OCI-LY3 (cell line): ENCODE results near the gene SULT1C2.
A peak's percentile ranks its signal among the peaks of the same experiment; 100 is the strongest.

Experiments used
- H2AFZ ChIP-seq: fragments of 200-600, 300-600 bp; shearing (Covaris generic); 2 replicates; pipeline ENCODE4 v1.6.0; 2014; ENCODE audit warnings: antibody characterized with exemption, low read depth, low read length
- H3K27ac ChIP-seq: fragments of 200-600, 300-600 bp; sonication (generic); 2 replicates; pipeline ENCODE4 v1.5.1; 2014; ENCODE audit warnings: mild to moderate bottlenecking, low read length, moderate library complexity, mixed read lengths
- H3K27me3 ChIP-seq: fragments of 200-600, 300-600 bp; sonication (generic); 2 replicates; pipeline ENCODE4 v1.6.1; 2014; ENCODE audit warnings: low read depth, low read length, mixed read lengths
- H3K36me3 ChIP-seq: fragments of 200-600, 300-600 bp; sonication (generic); replicated peaks from 2 replicates; pipeline ENCODE3; 2014; ENCODE audit warnings: low read depth, low read length, mixed read lengths
- H3K4me1 ChIP-seq: fragments of 300-600, 200-600 bp; sonication (generic); 2 replicates; pipeline ENCODE4 v1.6.1; 2014; ENCODE audit warnings: low read length, mixed read lengths
- H3K4me2 ChIP-seq: fragments of 200-600, 300-600 bp; sonication (generic); 2 replicates; pipeline ENCODE4 v1.6.1; 2014; ENCODE audit warnings: low read length, mixed read lengths
- H3K4me3 ChIP-seq: fragments of 300-600, 200-600 bp; sonication (generic); 2 replicates; pipeline ENCODE4 v1.5.1; 2014; ENCODE audit warnings: antibody characterized with exemption, mild to moderate bottlenecking, low read length, moderate library complexity
- H3K79me2 ChIP-seq: fragments of 300-600, 200-600 bp; shearing (Covaris generic); 2 replicates; pipeline ENCODE4 v1.6.1; 2014; ENCODE audit warnings: mild to moderate bottlenecking, low read length, mixed read lengths
- H3K9ac ChIP-seq: fragments of 300-600, 200-600 bp; shearing (Covaris generic); 2 replicates; pipeline ENCODE4 v1.6.0; 2014; ENCODE audit warnings: mild to moderate bottlenecking, low read length, moderate library complexity
- H3K9me3 ChIP-seq: fragments of 200-600, 300-600 bp; shearing (Covaris generic); 2 replicates; pipeline ENCODE4 v1.6.1; 2014; ENCODE audit warnings: low read length, mixed read lengths; ENCODE audit not compliant: insufficient read depth
- H4K20me1 ChIP-seq: fragments of 200-600, 300-600 bp; sonication (generic); 2 replicates; pipeline ENCODE4 v1.6.1; 2016; ENCODE audit warnings: low read length, mixed read lengths; ENCODE audit not compliant: insufficient read depth
- CTCF ChIP-seq: fragments of 200-600, 300-600 bp; sonication (generic); IDR thresholded peaks from 2 replicates; pipeline ENCODE4 v1.5.1; 2014; ENCODE audit warnings: antibody characterized with exemption, low read length, low read depth
- EZH2phosphoT487 ChIP-seq: fragments of 200-600 bp; shearing (Covaris generic); IDR thresholded peaks from 2 replicates; pipeline ENCODE4 v1.6.1; 2018; ENCODE audit warnings: antibody characterized with exemption, mixed run types, low read depth

Gene SULT1C2

GRCh38 chr2:108287169-108287568 lies 1.5 kb upstream of the SULT1C2 start:
- no peaks in the 10 kb centered on the region for H3K36me3 ChIP-seq
- H3K9ac ChIP-seq: no peak overlapping the region
- H3K9me3 ChIP-seq: no peaks in the 10 kb centered on the region
- no peaks in the 10 kb centered on the region for H4K20me1 ChIP-seq
- TF ChIP-seq EZH2phosphoT487 (no peak), CTCF (no peak)
- no peak overlapping the region for H3K4me2 ChIP-seq
- H3K79me2 ChIP-seq: no peaks in the 10 kb centered on the region
- no peak overlapping the region for H3K4me3 ChIP-seq
- no peak overlapping the region for H2AFZ ChIP-seq
- no peaks in the 10 kb centered on the region for H3K4me1 ChIP-seq
- H3K27me3 ChIP-seq: no peaks in the 10 kb centered on the region
- H3K27ac ChIP-seq: no peak overlapping the region

GRCh38 chr2:108293850-108294249 lies 5.2 kb downstream of the SULT1C2 start:
- no peak overlapping the region for H3K9ac ChIP-seq
- no peaks in the 10 kb centered on the region for H4K20me1 ChIP-seq
- H3K9me3 ChIP-seq: no peaks in the 10 kb centered on the region
- no peak overlapping the region for H3K4me3 ChIP-seq
- H3K36me3 ChIP-seq: no peaks in the 10 kb centered on the region
- no peaks in the 10 kb centered on the region for H3K4me1 ChIP-seq
- H2AFZ ChIP-seq: no peak overlapping the region
- no peak overlapping the region for H3K27ac ChIP-seq
- no peaks in the 10 kb centered on the region for H3K79me2 ChIP-seq
- TF ChIP-seq CTCF: no peak
- TF ChIP-seq EZH2phosphoT487: no peak
- H3K4me2 ChIP-seq: no peak overlapping the region
- no peaks in the 10 kb centered on the region for H3K27me3 ChIP-seq

- H3K36me3 ChIP-seq: no peaks in the 10 kb centered on the region
- H2AFZ ChIP-seq: no peak overlapping the region
- H3K4me2 ChIP-seq: no peak overlapping the region
- H3K27ac ChIP-seq: no peak overlapping the region
- peaks cover 10% of the 10 kb centered on the region for H3K4me1 ChIP-seq
- no peaks in the 10 kb centered on the region for H3K27me3 ChIP-seq
- no peak for TF ChIP-seq CTCF
- no peak for TF ChIP-seq EZH2phosphoT487
- no peaks in the 10 kb centered on the region for H3K9me3 ChIP-seq
- H3K79me2 ChIP-seq: no peaks in the 10 kb centered on the region
- H4K20me1 ChIP-seq: no peaks in the 10 kb centered on the region
- no peak overlapping the region for H3K4me3 ChIP-seq
- H3K9ac ChIP-seq: no peak overlapping the region
These were observed 8.9 kb downstream of the SULT1C2 start for GRCh38 chr2:108297436-108298141.

- no peak overlapping the region for H3K27ac ChIP-seq
- H3K4me3 ChIP-seq: no peak overlapping the region
- no peaks in the 10 kb centered on the region for H3K36me3 ChIP-seq
- no peak overlapping the region for H3K9ac ChIP-seq
- H2AFZ ChIP-seq: no peak overlapping the region
- peak overlapping the region; percentile 18 for H3K4me2 ChIP-seq
- H3K9me3 ChIP-seq: no peaks in the 10 kb centered on the region
- no peaks in the 10 kb centered on the region for H3K79me2 ChIP-seq
- peaks cover 10% of the 10 kb centered on the region for H3K4me1 ChIP-seq
- no peaks in the 10 kb centered on the region for H4K20me1 ChIP-seq
- TF ChIP-seq EZH2phosphoT487: no peak
- no peak for TF ChIP-seq CTCF
- H3K27me3 ChIP-seq: no peaks in the 10 kb centered on the region
These were observed 12.9 kb downstream of the SULT1C2 start for GRCh38 chr2:108301558-108301957.
